ENCODE measurements around the gene POLD1. TPM values are rescaled to one million over a fixed set of nuclear protein-coding genes. Genes with fewer than 3 reads are reported as not detected.

Gene POLD1
- total and polyA plus RNA-seq, 2 donors: 13.0 to 18.4 TPM

- WGBS: 94% methylated on average over 5 of the region's 5 CpGs
- Histone ChIP-seq H3K27ac (ENCODE audit: low read depth) (no peak overlapping the region), H3K4me3 (ENCODE audit: low read depth, low read length) (no peak overlapping the region), H3K4me1 (ENCODE audit: insufficient read depth) (no peaks in the 10 kb centered on the region), H3K36me3 (ENCODE audit: insufficient read depth) (no peaks in the 10 kb centered on the region)
- DNase-seq (ENCODE audit: extremely low spot score): no peak
These were observed 8.6 kb downstream of the POLD1 start for GRCh38 chr19:50392759-50393158.

GRCh38 chr19:50393589-50393988 is 9.4 kb downstream of the POLD1 start:
- H3K27ac ChIP-seq (ENCODE audit: low read depth): no peak overlapping the region
- H3K4me1 ChIP-seq (ENCODE audit: insufficient read depth): no peaks in the 10 kb centered on the region
- no peak for DNase-seq (ENCODE audit: extremely low spot score)
- H3K36me3 ChIP-seq (ENCODE audit: insufficient read depth): no peaks in the 10 kb centered on the region
- no peak overlapping the region for H3K4me3 ChIP-seq (ENCODE audit: low read depth, low read length)
- 93% methylated on average over 4 of the region's 4 CpGs for WGBS

GRCh38 chr19:50394017-50394416 is 9.9 kb downstream of the POLD1 start:
- DNase-seq (ENCODE audit: extremely low spot score): no peak
- Histone ChIP-seq H3K4me1 (ENCODE audit: insufficient read depth) (no peaks in the 10 kb centered on the region), H3K36me3 (ENCODE audit: insufficient read depth) (no peaks in the 10 kb centered on the region), H3K4me3 (ENCODE audit: low read depth, low read length) (no peak overlapping the region), H3K27ac (ENCODE audit: low read depth) (no peak overlapping the region)
- 97% methylated on average over 9 of the region's 9 CpGs for WGBS

- 94% methylated on average over 13 of the region's 13 CpGs for WGBS
- no peak for DNase-seq (ENCODE audit: extremely low spot score)
- Histone ChIP-seq H3K36me3 (ENCODE audit: insufficient read depth) (no peaks in the 10 kb centered on the region), H3K4me1 (ENCODE audit: insufficient read depth) (no peaks in the 10 kb centered on the region), H3K27ac (ENCODE audit: low read depth) (no peak overlapping the region), H3K4me3 (ENCODE audit: low read depth, low read length) (no peak overlapping the region)
These were observed 14.7 kb downstream of the POLD1 start for GRCh38 chr19:50398675-50399367.

GRCh38 chr19:50399368-50399745 is 15.2 kb downstream of the POLD1 start:
- Histone ChIP-seq H3K36me3 (ENCODE audit: insufficient read depth) (no peaks in the 10 kb centered on the region), H3K4me1 (ENCODE audit: insufficient read depth) (no peaks in the 10 kb centered on the region), H3K27ac (ENCODE audit: low read depth) (no peak overlapping the region), H3K4me3 (ENCODE audit: low read depth, low read length) (no peak overlapping the region)
- 99% methylated on average over 10 of the region's 10 CpGs for WGBS
- DNase-seq (ENCODE audit: extremely low spot score): no peak

GRCh38 chr19:50401605-50402450 is 17.7 kb downstream of the POLD1 start:
- H3K36me3 ChIP-seq (ENCODE audit: insufficient read depth): no peaks in the 10 kb centered on the region
- no peak for DNase-seq (ENCODE audit: extremely low spot score)
- H3K27ac ChIP-seq (ENCODE audit: low read depth): no peak overlapping the region
- no peak overlapping the region for H3K4me3 ChIP-seq (ENCODE audit: low read depth, low read length)
- no peaks in the 10 kb centered on the region for H3K4me1 ChIP-seq (ENCODE audit: insufficient read depth)
- 93% methylated on average over 48 of the region's 48 CpGs for WGBS

GRCh38 chr19:50402544-50403301 is 18.6 kb downstream of the POLD1 start:
- H3K36me3 ChIP-seq (ENCODE audit: insufficient read depth): no peaks in the 10 kb centered on the region
- no peak overlapping the region for H3K27ac ChIP-seq (ENCODE audit: low read depth)
- no peak overlapping the region for H3K4me3 ChIP-seq (ENCODE audit: low read depth, low read length)
- no peak for DNase-seq (ENCODE audit: extremely low spot score)
- WGBS: 98% methylated on average over 41 of the region's 41 CpGs
- no peaks in the 10 kb centered on the region for H3K4me1 ChIP-seq (ENCODE audit: insufficient read depth)

- no peaks in the 10 kb centered on the region for H3K4me1 ChIP-seq (ENCODE audit: insufficient read depth)
- no peak overlapping the region for H3K27ac ChIP-seq (ENCODE audit: low read depth)
- H3K36me3 ChIP-seq (ENCODE audit: insufficient read depth): no peaks in the 10 kb centered on the region
- DNase-seq (ENCODE audit: extremely low spot score): no peak
- no peak overlapping the region for H3K4me3 ChIP-seq (ENCODE audit: low read depth, low read length)
- 93% methylated on average over 22 of the region's 22 CpGs for WGBS
These were observed 22.1 kb downstream of the POLD1 start for GRCh38 chr19:50406156-50406820.

GRCh38 chr19:50406829-50407228 is 22.7 kb downstream of the POLD1 start:
- no peaks in the 10 kb centered on the region for H3K36me3 ChIP-seq (ENCODE audit: insufficient read depth)
- H3K4me3 ChIP-seq (ENCODE audit: low read depth, low read length): no peak overlapping the region
- WGBS: 95% methylated on average over 19 of the region's 19 CpGs
- H3K27ac ChIP-seq (ENCODE audit: low read depth): no peak overlapping the region
- no peaks in the 10 kb centered on the region for H3K4me1 ChIP-seq (ENCODE audit: insufficient read depth)
- no peak for DNase-seq (ENCODE audit: extremely low spot score)

GRCh38 chr19:50409347-50409746 is 25.2 kb downstream of the POLD1 start:
- no peak overlapping the region for H3K27ac ChIP-seq (ENCODE audit: low read depth)
- no peak for DNase-seq (ENCODE audit: extremely low spot score)
- no peak overlapping the region for H3K4me3 ChIP-seq (ENCODE audit: low read depth, low read length)
- no peaks in the 10 kb centered on the region for H3K36me3 ChIP-seq (ENCODE audit: insufficient read depth)
- no peaks in the 10 kb centered on the region for H3K4me1 ChIP-seq (ENCODE audit: insufficient read depth)
- WGBS: 96% methylated on average over 17 of the region's 17 CpGs

- Histone ChIP-seq H3K27ac (ENCODE audit: low read depth) (no peak overlapping the region), H3K36me3 (ENCODE audit: insufficient read depth) (no peaks in the 10 kb centered on the region), H3K4me1 (ENCODE audit: insufficient read depth) (no peaks in the 10 kb centered on the region), H3K4me3 (ENCODE audit: low read depth, low read length) (no peak overlapping the region)
- WGBS: 85% methylated on average over 10 of the region's 10 CpGs
- DNase-seq (ENCODE audit: extremely low spot score): no peak
These were observed 26.0 kb downstream of the POLD1 start for GRCh38 chr19:50410109-50410508.

GRCh38 chr19:50412419-50412818 is 28.3 kb downstream of the POLD1 start:
- H3K27ac ChIP-seq (ENCODE audit: low read depth): no peak overlapping the region
- no peak overlapping the region for H3K4me3 ChIP-seq (ENCODE audit: low read depth, low read length)
- no peaks in the 10 kb centered on the region for H3K36me3 ChIP-seq (ENCODE audit: insufficient read depth)
- DNase-seq (ENCODE audit: extremely low spot score): no peak
- 91% methylated on average over 2 of the region's 2 CpGs for WGBS
- H3K4me1 ChIP-seq (ENCODE audit: insufficient read depth): no peaks in the 10 kb centered on the region

- Histone ChIP-seq H3K27ac (ENCODE audit: low read depth) (no peak overlapping the region), H3K4me3 (ENCODE audit: low read depth, low read length) (no peak overlapping the region), H3K36me3 (ENCODE audit: insufficient read depth) (no peaks in the 10 kb centered on the region), H3K4me1 (ENCODE audit: insufficient read depth) (no peaks in the 10 kb centered on the region)
- WGBS: 93% methylated on average over 13 of the region's 13 CpGs
- no peak for DNase-seq (ENCODE audit: extremely low spot score)
These were observed 28.9 kb downstream of the POLD1 start for GRCh38 chr19:50413096-50413495.
